GM19467 (cell line): ENCODE results near the gene ADAMTSL1.
A peak's percentile ranks its signal among the peaks of the same experiment; 100 is the strongest.

ENCODE experiments used
- ATAC-seq: cut with Tn5 transposase; IDR thresholded peaks from one replicate; pipeline ENCODE4 v1.9.1; 2021; ENCODE audit warnings: mild to moderate bottlenecking, moderate library complexity; ENCODE audit not compliant: unreplicated experiment

ADAMTSL1 gene

DNA sequence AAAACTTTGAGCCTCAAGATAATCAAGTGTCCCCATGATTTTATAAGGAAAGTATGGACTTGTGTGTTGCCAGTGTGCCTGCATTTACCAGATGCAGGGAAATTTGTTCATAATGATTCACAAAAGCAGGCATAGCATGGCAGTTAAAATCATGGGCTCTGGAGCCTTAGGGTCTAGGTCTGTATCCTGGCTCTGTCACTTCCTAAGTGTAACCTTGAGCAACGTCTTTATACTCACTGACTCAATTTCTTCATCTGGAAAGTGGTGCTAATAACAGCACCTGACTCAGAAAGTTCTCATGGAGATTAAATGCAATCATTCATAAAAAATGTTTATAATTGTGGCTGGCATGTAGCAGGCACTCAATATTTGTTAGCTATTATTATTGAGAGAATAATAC, 324.2 kb downstream of the ADAMTSL1 start:
- no peak for ATAC-seq

DNA sequence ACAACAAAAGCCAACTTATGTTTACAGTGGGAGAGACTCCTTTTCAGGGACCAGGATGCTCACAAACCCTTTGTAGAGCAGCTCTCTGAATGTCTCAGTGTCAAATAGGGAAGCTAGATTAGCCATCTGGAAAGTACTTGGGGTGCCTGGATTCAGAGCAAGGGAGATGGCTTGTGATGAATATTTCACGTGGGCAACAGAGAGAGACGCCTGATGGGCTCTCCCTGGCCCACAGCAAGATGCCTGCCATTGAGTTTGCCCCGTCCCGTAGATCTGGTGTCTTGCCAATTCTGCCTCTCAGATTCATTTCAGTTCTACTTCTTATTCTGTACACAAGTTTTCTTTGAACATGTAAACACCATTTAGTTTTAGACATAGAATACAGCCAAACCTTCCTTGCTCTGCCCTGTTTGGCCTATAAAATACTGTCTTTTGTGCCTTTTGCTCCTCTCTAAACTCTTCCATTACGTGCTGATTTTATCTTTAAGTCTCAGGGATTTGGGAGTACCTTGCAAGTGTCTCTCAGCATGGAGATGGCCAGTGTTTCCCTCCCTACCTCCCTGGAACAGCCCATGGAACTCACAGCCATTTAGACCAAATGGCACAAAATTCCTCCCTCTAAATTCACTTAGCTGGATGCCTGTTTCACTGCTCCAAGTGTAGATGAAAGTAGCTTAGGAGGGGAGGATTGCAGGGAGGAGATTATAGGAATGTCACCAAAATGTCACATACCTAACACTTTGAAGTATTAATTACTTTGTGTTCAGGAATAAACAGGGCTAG, 324.7 kb downstream of the ADAMTSL1 start:
- ATAC-seq: no peak

DNA sequence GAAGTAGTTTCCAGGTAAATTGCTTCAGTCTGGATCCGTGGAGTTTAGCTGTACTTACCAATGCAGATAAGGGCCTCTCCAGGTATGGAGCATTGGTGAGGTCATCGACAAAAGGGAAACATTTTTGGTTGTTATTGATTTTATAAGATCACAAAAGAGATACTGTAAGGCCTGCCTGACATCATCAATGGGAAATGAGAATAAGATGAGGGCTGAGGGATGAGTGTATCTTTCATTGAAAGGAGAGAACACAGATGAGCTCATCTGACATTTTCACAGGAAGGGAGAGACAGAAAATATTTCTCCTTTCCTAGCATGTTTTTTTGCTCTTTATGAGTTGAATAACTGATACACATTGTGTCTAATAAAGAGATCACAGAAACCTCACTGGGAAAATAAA, 325.5 kb downstream of the ADAMTSL1 start:
- no peak for ATAC-seq

DNA sequence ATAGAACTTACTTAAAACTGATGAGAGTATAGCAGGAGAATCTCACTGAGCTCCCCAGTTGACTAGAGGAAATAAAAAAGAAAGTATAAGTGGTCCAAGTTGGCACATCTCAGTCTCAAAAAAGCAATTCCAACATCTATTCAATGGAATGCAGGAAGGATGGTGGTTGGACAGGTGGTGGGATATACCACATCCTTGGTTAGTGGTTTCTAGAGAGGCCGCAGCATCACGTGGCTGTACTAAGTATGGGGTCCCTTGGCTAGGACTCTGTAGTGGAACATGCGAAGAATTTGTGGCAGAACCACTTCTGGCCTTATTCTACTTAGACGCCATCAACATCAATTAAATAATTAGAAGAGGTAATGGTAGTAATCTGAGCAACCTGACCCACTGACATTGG, 326.6 kb downstream of the ADAMTSL1 start:
- ATAC-seq: no peak

DNA sequence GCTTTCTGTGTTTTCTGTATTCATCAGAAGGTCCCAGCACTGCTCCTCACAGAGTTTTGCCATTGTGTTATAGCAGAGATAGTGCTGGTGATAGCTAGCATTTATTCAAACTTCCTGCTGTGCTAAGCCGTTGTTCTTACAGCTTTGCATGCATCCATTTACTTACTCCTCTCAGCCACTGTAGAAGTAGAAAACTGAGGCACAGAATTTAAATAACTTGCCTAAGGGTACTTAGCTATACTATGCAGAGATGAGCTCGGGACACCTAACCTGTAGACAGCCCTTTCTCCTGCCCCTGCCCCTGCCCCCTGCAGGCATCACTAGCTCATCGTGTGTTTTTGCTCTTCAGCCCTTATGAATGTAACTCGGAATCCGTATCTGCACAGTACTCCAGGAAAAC, 331.4 kb downstream of the ADAMTSL1 start:
- no peak for ATAC-seq

DNA sequence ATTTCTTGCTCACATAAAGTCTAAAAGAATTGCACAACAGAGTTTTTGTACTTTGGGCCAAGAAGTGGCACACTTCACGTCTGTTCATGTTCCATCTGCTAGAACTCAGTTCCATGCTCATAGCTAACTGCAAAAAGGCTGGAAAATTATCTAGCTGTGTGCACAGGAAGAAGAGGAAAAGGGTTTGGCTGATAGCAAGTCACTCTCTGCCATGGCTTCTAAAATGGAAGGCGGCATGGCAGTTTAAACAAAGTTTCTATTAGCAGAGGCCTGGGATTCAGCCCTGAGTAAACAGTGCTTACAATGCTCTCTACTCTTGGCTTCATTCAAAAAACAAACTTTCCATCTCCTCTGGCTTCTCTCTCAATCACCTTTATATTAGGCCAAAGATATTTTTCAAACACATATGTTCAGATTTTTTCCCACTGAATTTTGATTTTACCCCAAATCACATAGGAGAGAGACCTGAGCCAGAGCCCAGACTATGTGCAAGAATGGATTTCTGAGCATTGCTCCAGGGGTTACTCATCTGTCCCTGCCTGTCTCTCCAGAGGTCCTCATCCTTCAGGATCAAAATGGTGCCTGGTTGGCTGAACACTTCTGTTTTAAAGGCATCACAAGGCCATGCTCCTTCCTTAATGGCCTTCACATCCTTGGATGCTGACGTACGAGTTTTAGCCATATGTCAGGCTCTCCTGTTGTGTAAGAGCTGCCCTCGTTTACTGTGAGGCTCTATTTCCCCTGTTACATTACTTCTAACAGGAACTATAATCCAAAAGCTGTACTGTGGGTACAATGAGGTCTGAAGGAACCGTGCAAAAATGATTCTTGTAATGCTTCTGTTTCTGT, 332.5 kb downstream of the ADAMTSL1 start:
- ATAC-seq: no peak

DNA sequence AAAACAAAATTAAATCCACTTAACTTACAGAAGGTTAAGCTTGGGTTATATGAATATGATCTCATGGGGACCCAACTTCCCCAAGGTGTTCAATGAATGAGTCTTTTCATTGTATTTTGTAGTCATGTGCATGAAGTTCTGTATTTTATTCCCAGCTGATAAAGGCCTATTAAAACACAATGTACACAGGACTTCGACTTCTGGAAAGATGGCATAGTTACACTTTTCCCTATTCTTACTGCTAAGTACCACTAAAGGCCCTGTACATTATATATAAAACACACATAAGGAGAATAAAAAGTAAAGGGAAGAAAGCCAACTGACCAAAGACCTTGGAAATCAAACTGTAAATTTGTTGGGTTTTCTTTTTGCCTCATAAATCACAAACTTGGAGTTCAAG, 336.6 kb downstream of the ADAMTSL1 start:
- ATAC-seq: no peak

DNA sequence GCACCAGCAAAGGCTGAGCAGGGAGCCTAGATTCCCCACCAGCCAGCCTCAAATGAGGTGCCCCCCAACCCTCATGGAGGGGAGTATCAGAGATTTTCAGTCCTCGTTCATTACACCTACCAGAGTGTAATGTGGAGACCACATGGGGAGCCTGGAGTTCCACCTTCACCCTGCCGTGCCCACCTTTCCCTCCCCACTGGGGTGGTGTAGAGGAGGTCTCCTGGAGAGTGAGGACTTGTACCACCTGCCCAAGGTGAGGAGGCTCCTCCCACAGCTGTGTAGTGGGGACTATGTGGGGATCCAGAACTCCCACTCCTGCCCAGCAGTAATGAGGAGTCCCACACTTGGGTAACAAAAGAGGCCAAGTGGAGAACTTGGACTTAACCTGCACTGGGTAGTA, 337.2 kb downstream of the ADAMTSL1 start:
- ATAC-seq: no peak

DNA sequence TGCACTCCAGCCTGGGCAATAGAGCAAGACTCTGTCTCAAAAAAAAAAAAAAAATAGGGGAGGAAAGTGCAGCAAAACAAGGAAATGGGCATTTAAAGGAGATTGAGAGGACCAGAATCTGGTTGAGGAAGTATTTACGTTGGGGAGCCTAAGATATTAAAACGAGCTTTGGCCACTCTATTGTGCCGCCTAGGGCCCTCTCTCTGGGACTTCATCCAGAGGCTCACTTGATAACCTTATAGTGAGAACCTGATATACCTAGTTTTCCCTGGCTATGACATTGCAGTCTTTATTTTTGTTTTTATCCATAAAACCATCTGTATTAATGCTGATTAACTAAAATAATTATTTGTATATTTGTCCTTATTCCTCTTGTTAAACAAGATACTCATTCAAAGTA, 345.5 kb downstream of the ADAMTSL1 start:
- no peak for ATAC-seq

DNA sequence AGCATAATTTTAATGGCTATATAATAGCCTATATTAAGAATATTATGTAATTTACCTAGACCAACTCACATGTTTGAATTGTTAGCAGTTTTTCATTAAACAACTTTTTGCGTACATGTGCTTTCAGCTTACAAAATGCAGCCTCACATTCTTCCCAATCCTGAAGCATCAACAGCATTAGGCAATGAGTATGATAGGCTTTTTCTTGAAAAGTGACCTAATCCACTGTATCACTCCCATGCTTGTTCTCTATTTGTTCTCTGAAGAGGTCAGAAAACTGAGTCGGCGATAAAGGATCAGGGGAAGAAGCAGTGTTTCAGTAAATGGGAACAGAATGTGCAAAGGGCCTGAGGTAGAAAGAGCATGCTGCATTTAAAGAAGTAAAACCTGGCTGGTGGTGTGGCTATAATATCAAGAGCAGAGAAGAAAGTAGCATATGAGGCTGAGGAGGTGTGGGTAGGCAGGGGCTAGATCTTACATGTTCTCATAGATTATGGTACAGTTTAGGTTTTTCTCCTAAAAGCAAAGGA, 346.7 kb downstream of the ADAMTSL1 start:
- ATAC-seq: no peak

DNA sequence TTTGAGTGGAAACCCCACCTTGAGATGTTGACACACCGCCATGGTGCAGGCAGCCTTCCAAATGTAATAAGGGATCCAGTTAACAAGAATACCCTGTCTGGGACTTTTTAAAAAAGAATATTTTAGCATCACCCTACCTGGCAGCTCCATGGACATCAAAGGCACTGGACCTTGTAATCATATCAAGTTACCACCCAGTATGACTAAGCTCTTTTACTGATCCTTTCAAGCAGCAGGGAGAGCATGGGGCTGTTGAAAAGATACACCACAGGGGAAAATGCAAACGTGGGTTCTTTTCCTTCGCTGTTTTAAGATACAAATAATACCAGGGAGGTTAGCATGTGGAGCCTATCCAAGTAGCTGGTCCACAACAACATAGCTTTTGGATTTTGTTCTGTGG, 347.8 kb downstream of the ADAMTSL1 start:
- ATAC-seq: no peak

DNA sequence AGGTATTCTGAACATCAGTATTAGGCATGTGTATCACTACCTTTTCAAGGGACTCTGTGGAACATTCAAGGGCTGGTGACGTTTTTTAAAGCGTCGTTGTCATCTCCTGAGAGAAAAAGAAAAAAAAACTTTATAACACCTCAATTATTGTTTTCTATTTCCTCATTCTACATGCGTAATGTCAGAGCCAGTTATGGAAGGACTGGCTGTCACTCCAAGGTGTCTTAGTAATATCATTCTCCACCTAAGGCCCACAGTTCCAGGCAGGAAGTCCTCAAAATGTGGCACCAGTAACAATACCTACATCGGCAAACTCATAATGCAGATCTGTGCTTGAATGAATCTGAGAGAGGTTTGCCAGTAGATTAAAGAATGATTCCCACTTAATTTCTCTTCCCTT, 348.9 kb downstream of the ADAMTSL1 start:
- ATAC-seq: no peak

DNA sequence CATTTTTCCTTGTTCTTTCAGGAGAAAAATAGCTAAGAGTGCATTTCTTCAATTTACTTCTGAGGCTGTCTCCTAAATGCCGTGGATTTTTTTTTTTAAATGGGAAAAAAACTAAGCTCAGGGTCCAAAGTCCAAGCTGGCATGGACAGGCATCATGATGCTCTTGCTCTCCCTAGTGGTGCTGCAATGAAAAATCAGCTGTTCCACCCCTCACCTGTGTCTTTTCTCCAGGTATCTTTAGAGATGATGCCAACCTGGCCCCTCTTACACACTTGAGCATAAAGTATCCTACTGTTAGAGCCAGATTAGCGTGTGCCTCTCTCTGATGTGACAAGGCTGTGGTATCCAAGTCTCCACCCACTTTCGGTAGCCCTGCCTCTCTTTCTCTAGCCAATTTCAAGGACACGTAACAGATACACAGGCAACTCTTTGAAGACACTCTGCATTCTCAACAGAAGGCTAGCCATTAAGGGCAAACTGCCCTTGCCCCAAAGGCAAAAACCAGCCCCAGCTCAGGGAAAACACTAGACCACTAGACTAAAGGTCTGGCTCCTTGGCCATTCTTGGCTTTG, 350.2 kb downstream of the ADAMTSL1 start:
- no peak for ATAC-seq

DNA sequence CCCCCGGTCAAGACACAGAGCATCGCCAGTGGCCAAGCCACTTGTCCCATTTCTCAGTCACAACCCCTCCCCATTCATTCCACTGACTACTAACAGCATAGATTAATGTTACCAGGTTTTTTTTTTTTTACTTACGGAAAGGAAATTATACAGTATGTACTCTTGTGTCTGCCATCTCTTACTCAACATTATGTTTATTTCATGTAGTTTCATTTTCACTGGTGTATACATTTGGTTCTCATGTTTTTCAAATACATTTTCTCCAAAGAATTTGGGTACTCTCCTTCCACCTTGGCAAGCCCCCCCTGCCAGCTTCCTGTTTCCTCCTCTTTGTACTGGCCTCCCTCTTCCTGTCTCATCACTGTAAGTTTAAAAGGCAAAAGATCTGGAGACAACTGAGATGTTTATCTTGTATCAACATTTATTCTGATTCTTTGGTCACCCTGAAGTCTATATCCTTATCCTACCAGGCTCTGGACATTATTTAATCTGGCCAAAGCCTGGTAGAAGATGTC, 351.8 kb downstream of the ADAMTSL1 start:
- ATAC-seq: no peak

DNA sequence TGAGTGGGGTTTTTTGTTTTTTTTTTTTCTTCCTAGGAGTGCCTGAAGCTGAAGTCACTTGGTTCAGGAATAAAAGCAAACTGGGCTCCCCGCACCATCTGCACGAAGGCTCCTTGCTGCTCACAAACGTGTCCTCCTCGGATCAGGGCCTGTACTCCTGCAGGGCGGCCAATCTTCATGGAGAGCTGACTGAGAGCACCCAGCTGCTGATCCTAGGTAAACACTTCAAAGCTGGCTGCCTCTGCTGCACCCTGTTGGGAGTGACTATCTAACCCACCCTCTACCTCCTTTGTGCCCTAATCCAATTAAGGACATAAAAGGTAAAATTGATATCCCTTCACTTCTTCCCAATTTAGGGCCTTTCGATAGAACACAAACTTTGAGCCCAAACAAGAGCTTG, 352.3 kb downstream of the ADAMTSL1 start:
- no peak for ATAC-seq

DNA sequence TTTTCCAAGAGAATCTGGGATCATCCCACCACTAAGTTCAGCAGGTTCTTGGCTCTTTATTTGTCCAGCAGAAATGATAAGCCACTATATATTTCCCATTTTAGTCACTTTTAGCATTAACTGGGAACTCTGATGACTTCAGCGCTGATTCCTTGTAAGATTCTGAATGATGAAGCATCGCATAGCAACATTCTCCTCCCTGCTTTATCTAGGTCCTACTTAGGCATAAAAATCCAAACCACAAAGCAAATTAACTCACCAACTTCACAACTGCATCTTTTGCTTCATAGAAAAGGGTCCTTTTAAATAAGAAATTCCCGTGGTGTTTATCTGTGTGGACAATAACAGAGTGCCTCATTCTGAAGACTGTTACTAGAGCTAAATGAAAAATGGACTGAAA, 355.1 kb downstream of the ADAMTSL1 start:
- ATAC-seq: no peak

DNA sequence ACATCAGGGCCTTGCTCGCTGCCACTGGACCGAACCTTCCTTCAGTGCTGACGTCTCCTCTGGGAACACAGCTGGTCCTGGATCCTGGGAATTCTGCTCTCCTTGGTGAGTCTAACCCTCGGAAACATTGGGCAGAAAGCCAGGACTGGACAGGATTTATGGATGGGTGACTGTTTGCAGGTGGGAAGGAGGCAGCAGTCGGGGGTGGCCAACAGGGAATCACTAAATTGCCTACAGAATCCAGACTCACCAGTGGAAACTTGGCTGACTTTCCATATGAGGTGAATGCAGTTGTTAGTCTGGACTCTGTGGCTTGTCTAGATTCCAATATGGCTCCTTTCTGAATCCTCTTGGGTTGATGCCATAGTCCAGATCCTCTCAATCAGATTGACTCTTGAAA, 355.9 kb downstream of the ADAMTSL1 start:
- ATAC-seq: no peak

DNA sequence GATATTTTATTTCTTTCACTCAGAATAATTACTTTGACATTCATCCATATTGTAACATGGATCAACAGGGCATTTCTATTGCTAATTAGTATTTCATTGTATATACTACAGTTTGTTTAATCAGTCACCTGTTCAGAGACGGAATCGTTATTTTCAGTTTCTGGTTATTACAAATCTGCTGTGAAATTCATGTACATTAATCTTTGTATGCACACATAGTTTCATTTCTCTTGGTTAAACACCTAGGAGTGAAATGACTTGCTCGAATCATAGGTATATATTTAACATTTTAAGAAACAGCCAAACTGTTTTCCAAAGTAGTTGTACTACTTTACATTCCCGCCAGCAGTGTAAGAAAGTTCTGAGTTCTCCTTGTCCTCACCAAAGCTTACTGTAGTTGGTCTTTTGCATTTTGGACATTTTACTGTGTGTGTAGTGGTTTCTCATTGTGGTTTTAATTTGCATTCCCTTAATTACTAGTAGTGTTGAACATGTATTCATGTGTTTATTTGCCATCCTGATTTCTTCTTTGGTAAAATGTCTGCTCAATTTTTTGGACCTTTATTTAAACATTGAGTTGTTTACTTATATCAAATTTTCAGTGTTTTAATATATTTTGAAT, 360.9 kb downstream of the ADAMTSL1 start:
- ATAC-seq: peak; percentile 75

DNA sequence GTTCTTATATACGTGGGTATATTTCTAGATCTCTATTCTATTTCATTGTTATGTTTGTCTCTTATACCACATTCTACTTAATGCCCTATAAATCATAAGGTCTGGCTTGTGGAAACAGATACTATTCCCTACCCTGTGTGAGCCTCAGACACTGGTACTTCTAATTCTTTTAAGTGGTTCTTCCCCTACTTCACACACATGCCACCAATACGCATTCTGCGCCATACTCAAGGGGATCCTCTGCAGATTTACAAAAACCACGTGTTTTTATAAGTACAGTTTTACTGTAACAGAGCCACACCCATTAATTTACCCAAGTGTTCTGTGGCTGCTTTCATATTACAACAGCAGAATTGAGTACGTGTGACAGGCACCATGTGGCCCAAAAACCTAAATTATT, 363.4 kb downstream of the ADAMTSL1 start:
- ATAC-seq: no peak

DNA sequence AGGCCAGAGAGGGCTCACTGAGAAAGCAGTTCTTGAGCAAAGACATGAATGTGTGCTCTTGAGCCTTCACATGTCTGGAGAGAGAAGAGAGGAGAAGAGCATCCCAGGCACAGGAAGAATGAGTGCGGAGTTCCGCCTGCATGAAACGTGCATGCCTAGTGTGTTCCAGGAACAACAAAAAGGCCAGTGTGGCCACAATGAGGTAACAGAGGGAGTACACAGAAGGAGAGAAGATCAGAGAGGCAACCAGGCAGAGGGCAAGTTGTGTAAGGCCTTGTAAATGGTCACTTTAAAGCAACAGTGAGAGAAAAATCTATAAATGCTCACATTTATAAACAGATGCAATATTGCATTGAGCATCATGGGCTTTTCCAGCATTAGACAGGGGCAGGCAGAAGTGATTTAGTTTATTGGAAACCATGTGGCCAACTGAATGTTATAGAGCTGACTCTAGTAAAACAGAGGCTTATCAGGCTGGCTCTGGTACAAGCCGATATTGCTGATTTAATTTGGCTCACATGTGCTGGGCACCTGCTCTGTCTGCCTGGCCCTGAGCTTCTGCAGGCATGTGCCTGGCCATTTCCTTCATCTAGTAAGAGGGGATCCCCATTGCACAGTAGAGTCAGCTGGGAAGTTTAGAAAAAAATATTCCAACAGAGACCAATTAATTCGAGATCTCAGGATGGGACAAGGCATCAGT, 373.8 kb downstream of the ADAMTSL1 start:
- no peak for ATAC-seq
